GM12878 (cell line): Measurements from ENCODE around the gene ZNF652. TPM values are rescaled to one million over a fixed set of nuclear protein-coding genes. Genes with fewer than 3 reads are reported as not detected.

Source experiments
- ATAC-seq: fragments of 200-7000 bp; cut with Tn5 transposase; 3 replicates; pipeline ENCODE4 v1.9.1; 2020; ENCODE audit warnings: mild to moderate bottlenecking, moderate library complexity
- BruUV-seq: library from RNA; stranded (reverse); fragments of 400-500 nt; replicated peaks from 2 replicates; lab custom pipeline; 2021; lab: Mats Ljungman, UMichigan
- CTCF ChIA-PET: fragments of 300-600 bp; sonication (Branson Sonifier 250); formaldehyde crosslinking; extraction: SDS; loops from one replicate; lab custom pipeline; 2021; ENCODE audit warnings: inconsistent platforms; lab: Yijun Ruan, JAX
- POLR2A ChIA-PET: fragments of 350-600 bp; formaldehyde crosslinking; extraction: SDS; loops from one replicate; lab custom pipeline; 2021; ENCODE audit warnings: inconsistent platforms; lab: Charles Lee
- RAD21 ChIA-PET: fragments of 300-600 bp; sonication (Branson Sonifier 250); formaldehyde crosslinking; loops from one replicate; lab custom pipeline; 2023; ENCODE audit warnings: antibody characterized with exemption; ENCODE audit not compliant: unreplicated experiment; lab: Charles Lee
- SMC1A ChIA-PET: fragments of 300-600 bp; sonication (Branson Sonifier 250); formaldehyde crosslinking; loops from one replicate; lab custom pipeline; 2023; ENCODE audit not compliant: unreplicated experiment, uncharacterized antibody; lab: Charles Lee
- DNase-seq: peaks from one replicate; pipeline ENCODE4 v3.0.0-alpha.2; 2011; ENCODE audit warnings: low read depth, low spot score
- FAIRE-seq: peaks from 3 replicates; lab custom pipeline; 2011; peaks lifted over from hg19 to GRCh38; lab: Jason Lieb, UNC
- H2AFZ ChIP-seq: 2 replicates; pipeline ENCODE4 v1.6.0; 2011; ENCODE audit warnings: low read depth, low read length, control low read depth; ENCODE audit not compliant: control insufficient read depth
- H3K27ac ChIP-seq: 2 replicates; pipeline ENCODE4 v1.5.1; 2011; ENCODE audit warnings: control low read depth; ENCODE audit not compliant: control insufficient read depth, insufficient read depth
- H3K27me3 ChIP-seq, 2 experiments: replicated peaks in 1 of 2; 2 replicates each; pipeline versions ENCODE4 v1.6.0 to v1.6.1; 2011; ENCODE audit warnings: low read length in 1 of 2; ENCODE audit not compliant: control insufficient read depth in 2 of 2, insufficient read depth in 2 of 2
- H3K36me3 ChIP-seq, 2 experiments: 2 replicates each; pipeline ENCODE4 v1.5.1; 2011; ENCODE audit warnings: low read length in 1 of 2; ENCODE audit not compliant: control insufficient read depth in 2 of 2, insufficient read depth in 2 of 2
- H3K4me1 ChIP-seq: 2 replicates; pipeline ENCODE4 v1.6.1; 2011; ENCODE audit warnings: mild to moderate bottlenecking, low read length, moderate library complexity, mixed read lengths; ENCODE audit not compliant: control insufficient read depth, insufficient read depth
- H3K4me2 ChIP-seq: 2 replicates; pipeline ENCODE4 v1.6.0; 2011; ENCODE audit warnings: control low read depth; ENCODE audit not compliant: control insufficient read depth, insufficient read depth
- H3K4me3 ChIP-seq: fragments of 200-600 bp; sonication (generic); 2 replicates; pipeline ENCODE4 v1.5.1; 2016
- H3K79me2 ChIP-seq: 2 replicates; pipeline ENCODE4 v1.6.0; 2011; ENCODE audit warnings: low read length; ENCODE audit not compliant: control insufficient read depth, insufficient read depth
- H3K9ac ChIP-seq: 2 replicates; pipeline ENCODE4 v1.8.0; 2011; ENCODE audit warnings: low read length, control low read depth, mixed read lengths; ENCODE audit not compliant: control insufficient read depth, insufficient read depth
- H3K9me3 ChIP-seq: replicated peaks from 3 replicates; pipeline ENCODE4 v1.5.1; 2011; ENCODE audit warnings: mild to moderate bottlenecking, low read length; ENCODE audit not compliant: control insufficient read depth, insufficient read depth
- H4K20me1 ChIP-seq: 2 replicates; pipeline ENCODE4 v1.6.0; 2011; ENCODE audit not compliant: control insufficient read depth, insufficient read depth
- WGBS: methylation state at CpG from one replicate; pipeline ENCODE4 v1.1.6; 2016; ENCODE audit warnings: low lambda C conversion rate; ENCODE audit not compliant: insufficient replicate concordance, insufficient coverage; ENCODE audit errors: missing lambda C conversion rate; 5-methylcytosine and 5-hydroxymethylcytosine counted together
- in situ Hi-C: fragments of 300-500 bp; cut with MboI; formaldehyde crosslinking; loops from 9 replicates; pipeline ENCODE4 v1.14.3; 2018; ENCODE audit warnings: mixed read lengths
- intact Hi-C: fragments of 100-400 bp; cut with micrococcal nuclease; formaldehyde crosslinking; loops from one replicate; pipeline ENCODE4 v1.14.2; 2022; ENCODE audit not compliant: unreplicated experiment
- polyA plus RNA-seq, 11 experiments: library from polyadenylated mRNA; depleted of rRNA in 4 of 11; unstranded in 6 of 11; stranded (reverse) in 5 of 11; fragments of >200 nt; fragmentation: Nextera tagmentation in 4 of 11; fragmentation: Illumina TruSeq in 1 of 11; extraction: Ambion mirVana in 4 of 11; extraction: Trizol in 1 of 11; gene quantifications; 1 replicate in 1 of 11; 2 replicates in 10 of 11; pipeline versions ENCODE4 v1.2.1 to v1.2.3, GENCODE V29; 2011 to 2016; ENCODE audit warnings: inconsistent platforms in 2 of 11, missing spikeins in 2 of 11, low read depth in 1 of 11
- total RNA-seq, 4 experiments: library from RNA; depleted of rRNA in 3 of 4; stranded (reverse); fragments of >200 nt in 3 of 4; fragmentation: Illumina TruSeq in 1 of 4; extraction: Trizol in 1 of 4; gene quantifications; 2 replicates each; pipeline versions ENCODE4 v1.2.1 to v1.2.3, GENCODE V29; 2013 to 2021
- TF ChIP-seq, protein P1 (sequence below): fragments of 450-650 bp; formaldehyde crosslinking; IDR thresholded peaks from 2 replicates; pipeline ENCODE4 v1.4.0; 2020; ENCODE audit warnings: mild to moderate bottlenecking, moderate library complexity
- TF ChIP-seq, protein P2 (sequence below): fragments of 450-650 bp; IDR thresholded peaks from 2 replicates; pipeline ENCODE4 v1.6.1; 2018; ENCODE audit warnings: mild to moderate bottlenecking, low read depth, moderate library complexity; ENCODE audit not compliant: partially characterized antibody
- TF ChIP-seq, protein P3 (sequence below): IDR thresholded peaks from 2 replicates; pipeline ENCODE4 v1.6.1; 2011; ENCODE audit warnings: mild to moderate bottlenecking, low read depth, low read length, moderate library complexity; ENCODE audit not compliant: insufficient replicate concordance
- TF ChIP-seq, protein P4 (sequence below): IDR thresholded peaks from 2 replicates; pipeline ENCODE4 v1.6.1; 2011; ENCODE audit warnings: borderline replicate concordance, low read depth, mild to moderate bottlenecking, moderate library complexity, low read length; ENCODE audit not compliant: insufficient read depth, poor library complexity, severe bottlenecking

ZNF652 gene
- total and polyA plus RNA-seq, 10 of the 15 experiments (the other 5 are each of a cell fraction or from before 2014, with no cell fraction given) = 3.4 to 13.1 (median 8.7) TPM

DNA sequence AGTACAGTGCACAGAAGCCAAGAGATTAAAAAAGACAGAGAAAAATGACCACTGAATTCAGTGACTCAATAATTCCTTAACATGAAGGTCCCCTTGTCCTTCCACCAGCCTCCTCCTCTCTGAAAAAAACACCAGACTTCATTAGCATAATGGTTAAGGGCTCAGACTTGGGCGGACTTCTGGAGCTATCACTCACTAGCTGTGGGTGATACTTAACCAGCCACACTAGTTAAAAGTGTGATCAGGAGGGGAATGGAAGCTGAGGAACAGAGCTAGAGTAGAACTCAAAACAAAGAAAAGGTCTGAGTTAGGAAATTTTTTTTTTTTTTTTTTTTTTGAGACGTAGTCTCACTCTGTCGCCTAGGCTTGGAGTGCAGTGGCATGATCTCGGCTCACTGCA, 23.2 kb downstream of the ZNF652 start (continued):
- TF ChIP-seq, protein P1, sequence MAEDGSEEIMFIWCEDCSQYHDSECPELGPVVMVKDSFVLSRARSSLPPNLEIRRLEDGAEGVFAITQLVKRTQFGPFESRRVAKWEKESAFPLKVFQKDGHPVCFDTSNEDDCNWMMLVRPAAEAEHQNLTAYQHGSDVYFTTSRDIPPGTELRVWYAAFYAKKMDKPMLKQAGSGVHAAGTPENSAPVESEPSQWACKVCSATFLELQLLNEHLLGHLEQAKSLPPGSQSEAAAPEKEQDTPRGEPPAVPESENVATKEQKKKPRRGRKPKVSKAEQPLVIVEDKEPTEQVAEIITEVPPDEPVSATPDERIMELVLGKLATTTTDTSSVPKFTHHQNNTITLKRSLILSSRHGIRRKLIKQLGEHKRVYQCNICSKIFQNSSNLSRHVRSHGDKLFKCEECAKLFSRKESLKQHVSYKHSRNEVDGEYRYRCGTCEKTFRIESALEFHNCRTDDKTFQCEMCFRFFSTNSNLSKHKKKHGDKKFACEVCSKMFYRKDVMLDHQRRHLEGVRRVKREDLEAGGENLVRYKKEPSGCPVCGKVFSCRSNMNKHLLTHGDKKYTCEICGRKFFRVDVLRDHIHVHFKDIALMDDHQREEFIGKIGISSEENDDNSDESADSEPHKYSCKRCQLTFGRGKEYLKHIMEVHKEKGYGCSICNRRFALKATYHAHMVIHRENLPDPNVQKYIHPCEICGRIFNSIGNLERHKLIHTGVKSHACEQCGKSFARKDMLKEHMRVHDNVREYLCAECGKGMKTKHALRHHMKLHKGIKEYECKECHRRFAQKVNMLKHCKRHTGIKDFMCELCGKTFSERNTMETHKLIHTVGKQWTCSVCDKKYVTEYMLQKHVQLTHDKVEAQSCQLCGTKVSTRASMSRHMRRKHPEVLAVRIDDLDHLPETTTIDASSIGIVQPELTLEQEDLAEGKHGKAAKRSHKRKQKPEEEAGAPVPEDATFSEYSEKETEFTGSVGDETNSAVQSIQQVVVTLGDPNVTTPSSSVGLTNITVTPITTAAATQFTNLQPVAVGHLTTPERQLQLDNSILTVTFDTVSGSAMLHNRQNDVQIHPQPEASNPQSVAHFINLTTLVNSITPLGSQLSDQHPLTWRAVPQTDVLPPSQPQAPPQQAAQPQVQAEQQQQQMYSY = no peak

DNA sequence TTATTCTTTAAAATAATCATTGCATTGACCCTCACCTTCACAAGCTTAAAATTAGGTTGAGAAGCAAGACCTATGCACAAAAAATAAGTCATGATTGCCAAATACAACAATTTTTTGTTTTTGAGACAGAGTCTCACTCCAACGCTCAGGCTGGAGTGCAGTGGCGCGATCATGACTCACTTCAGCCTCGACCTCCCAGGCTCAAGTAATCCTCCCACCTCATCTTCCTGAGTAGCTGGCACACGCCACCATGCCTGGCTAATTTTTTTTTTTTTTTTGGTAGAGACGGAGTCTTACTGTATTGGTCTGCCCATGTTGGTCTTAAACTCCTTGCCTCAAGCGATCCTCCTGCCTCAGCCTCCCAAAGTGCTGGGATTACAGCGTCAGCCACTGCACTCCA, 24.2 kb downstream of the ZNF652 start:
- ATAC-seq (no peak), DNase-seq (no peak), FAIRE-seq (no peak)
- ChIA-PET POLR2A (interaction anchor here (0.9 to 3.1 kb wide), 2 partner anchors 20 to 24 kb away, joined by 3 to 11 read pairs; no protein-coding TSS in a partner anchor), CTCF (interaction anchor here (0.6 to 5.8 kb wide), 4 partner anchors 9 to 1228 kb away, joined by 3 to 36 read pairs (median 4); no protein-coding TSS in a partner anchor), RAD21 (interaction anchor here (1.9 kb wide), 1 partner anchor 21 kb away, joined by 7 read pairs; no protein-coding TSS in a partner anchor), SMC1A (interaction anchor here (1.4 to 7.6 kb wide), 3 partner anchors 9 to 21 kb away, joined by 3 to 78 read pairs (median 5); no protein-coding TSS in a partner anchor)
- Histone ChIP-seq H4K20me1 (no peaks in the 10 kb centered on the region), H3K27ac (no peak overlapping the region), H3K36me3 (no peaks in the 10 kb centered on the region), H3K4me2 (no peak overlapping the region), H3K4me1 (peaks cover 16% of the 10 kb centered on the region), H3K79me2 (peaks cover 36% of the 10 kb centered on the region), H3K9ac (no peak overlapping the region), H2AFZ (no peak overlapping the region), H3K9me3 (no peaks in the 10 kb centered on the region), H3K4me3 (no peak overlapping the region), H3K27me3 (no peaks in the 10 kb centered on the region)
- in situ Hi-C loops = no loop called here
- TF ChIP-seq, protein P2, sequence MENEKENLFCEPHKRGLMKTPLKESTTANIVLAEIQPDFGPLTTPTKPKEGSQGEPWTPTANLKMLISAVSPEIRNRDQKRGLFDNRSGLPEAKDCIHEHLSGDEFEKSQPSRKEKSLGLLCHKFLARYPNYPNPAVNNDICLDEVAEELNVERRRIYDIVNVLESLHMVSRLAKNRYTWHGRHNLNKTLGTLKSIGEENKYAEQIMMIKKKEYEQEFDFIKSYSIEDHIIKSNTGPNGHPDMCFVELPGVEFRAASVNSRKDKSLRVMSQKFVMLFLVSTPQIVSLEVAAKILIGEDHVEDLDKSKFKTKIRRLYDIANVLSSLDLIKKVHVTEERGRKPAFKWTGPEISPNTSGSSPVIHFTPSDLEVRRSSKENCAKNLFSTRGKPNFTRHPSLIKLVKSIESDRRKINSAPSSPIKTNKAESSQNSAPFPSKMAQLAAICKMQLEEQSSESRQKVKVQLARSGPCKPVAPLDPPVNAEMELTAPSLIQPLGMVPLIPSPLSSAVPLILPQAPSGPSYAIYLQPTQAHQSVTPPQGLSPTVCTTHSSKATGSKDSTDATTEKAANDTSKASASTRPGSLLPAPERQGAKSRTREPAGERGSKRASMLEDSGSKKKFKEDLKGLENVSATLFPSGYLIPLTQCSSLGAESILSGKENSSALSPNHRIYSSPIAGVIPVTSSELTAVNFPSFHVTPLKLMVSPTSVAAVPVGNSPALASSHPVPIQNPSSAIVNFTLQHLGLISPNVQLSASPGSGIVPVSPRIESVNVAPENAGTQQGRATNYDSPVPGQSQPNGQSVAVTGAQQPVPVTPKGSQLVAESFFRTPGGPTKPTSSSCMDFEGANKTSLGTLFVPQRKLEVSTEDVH = no peak
- TF ChIP-seq, protein P3, sequence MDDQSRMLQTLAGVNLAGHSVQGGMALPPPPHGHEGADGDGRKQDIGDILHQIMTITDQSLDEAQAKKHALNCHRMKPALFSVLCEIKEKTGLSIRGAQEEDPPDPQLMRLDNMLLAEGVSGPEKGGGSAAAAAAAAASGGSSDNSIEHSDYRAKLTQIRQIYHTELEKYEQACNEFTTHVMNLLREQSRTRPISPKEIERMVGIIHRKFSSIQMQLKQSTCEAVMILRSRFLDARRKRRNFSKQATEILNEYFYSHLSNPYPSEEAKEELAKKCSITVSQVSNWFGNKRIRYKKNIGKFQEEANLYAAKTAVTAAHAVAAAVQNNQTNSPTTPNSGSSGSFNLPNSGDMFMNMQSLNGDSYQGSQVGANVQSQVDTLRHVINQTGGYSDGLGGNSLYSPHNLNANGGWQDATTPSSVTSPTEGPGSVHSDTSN = peak; percentile 21
- TF ChIP-seq, protein P4, sequence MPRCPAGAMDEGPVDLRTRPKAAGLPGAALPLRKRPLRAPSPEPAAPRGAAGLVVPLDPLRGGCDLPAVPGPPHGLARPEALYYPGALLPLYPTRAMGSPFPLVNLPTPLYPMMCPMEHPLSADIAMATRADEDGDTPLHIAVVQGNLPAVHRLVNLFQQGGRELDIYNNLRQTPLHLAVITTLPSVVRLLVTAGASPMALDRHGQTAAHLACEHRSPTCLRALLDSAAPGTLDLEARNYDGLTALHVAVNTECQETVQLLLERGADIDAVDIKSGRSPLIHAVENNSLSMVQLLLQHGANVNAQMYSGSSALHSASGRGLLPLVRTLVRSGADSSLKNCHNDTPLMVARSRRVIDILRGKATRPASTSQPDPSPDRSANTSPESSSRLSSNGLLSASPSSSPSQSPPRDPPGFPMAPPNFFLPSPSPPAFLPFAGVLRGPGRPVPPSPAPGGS = peak; percentile 78
- intact Hi-C loops = no loop called here
- no TSS peak for BruUV-seq
- 93% methylated on average over 7 of the region's 8 CpGs for WGBS
